Fibroblast of lung (primary cell): ENCODE measurements around the gene SLC43A3. TPM values are rescaled to one million over a fixed set of nuclear protein-coding genes. Genes with fewer than 3 reads are reported as not detected.

Experiments
- DNase-seq, 2 donors: peaks; one replicate each; pipeline versions ENCODE4 v3.0.0 to v3.0.0-alpha.2; 2010; ENCODE audit warnings: low read depth in 2 of 2
- H2AFZ ChIP-seq: 2 replicates; pipeline ENCODE4 v1.5.1; 2012; ENCODE audit warnings: low read length, control low read depth, inconsistent platforms
- H3K27ac ChIP-seq: 2 replicates; pipeline ENCODE4 v1.5.1; 2011; ENCODE audit warnings: low read length, control low read depth; ENCODE audit not compliant: insufficient read depth
- H3K27me3 ChIP-seq: 2 replicates; pipeline ENCODE4 v1.5.1; 2011; ENCODE audit warnings: mild to moderate bottlenecking, low read length; ENCODE audit not compliant: control insufficient read depth, insufficient read depth
- H3K36me3 ChIP-seq: 2 replicates; pipeline ENCODE4 v1.5.1; 2011; ENCODE audit warnings: low read length; ENCODE audit not compliant: control insufficient read depth, insufficient read depth
- H3K4me1 ChIP-seq: 2 replicates; pipeline ENCODE4 v1.5.1; 2011; ENCODE audit warnings: low read length; ENCODE audit not compliant: control insufficient read depth, insufficient read depth; ENCODE audit errors: extremely low read depth
- H3K4me2 ChIP-seq: 2 replicates; pipeline ENCODE4 v1.5.1; 2011; ENCODE audit warnings: low read length, control low read depth; ENCODE audit not compliant: insufficient read depth; ENCODE audit errors: extremely low read depth
- H3K4me3 ChIP-seq, 4 experiments: fragments of 200-600 bp in 1 of 4; sonication (generic) in 1 of 4; replicated peaks in 1 of 4; 2 replicates each; pipeline ENCODE4 v1.5.1; 2011 to 2016; ENCODE audit warnings: low read length in 4 of 4, low read depth in 3 of 4, mild to moderate bottlenecking in 3 of 4, control low read depth in 2 of 4, inconsistent platforms in 1 of 4, mixed read lengths in 1 of 4; ENCODE audit not compliant: insufficient read depth in 1 of 4; ENCODE audit errors: control extremely low read depth in 1 of 4
- H3K79me2 ChIP-seq: 2 replicates; pipeline ENCODE4 v1.5.1; 2012; ENCODE audit warnings: mild to moderate bottlenecking, low read length, inconsistent platforms; ENCODE audit not compliant: control insufficient read depth, insufficient read depth
- H3K9ac ChIP-seq: 2 replicates; pipeline ENCODE4 v1.5.1; 2011; ENCODE audit warnings: mild to moderate bottlenecking, low read length, control low read depth; ENCODE audit not compliant: insufficient read depth
- H3K9me3 ChIP-seq: 2 replicates; pipeline ENCODE4 v1.5.1; 2012; ENCODE audit warnings: low read depth, low read length; ENCODE audit not compliant: control insufficient read depth, insufficient read depth
- H4K20me1 ChIP-seq: 2 replicates; pipeline ENCODE4 v1.5.1; 2011; ENCODE audit warnings: low read length; ENCODE audit not compliant: control insufficient read depth, insufficient read depth; ENCODE audit errors: extremely low read depth
- CTCF ChIP-seq, 2 donors: IDR thresholded peaks in 1 of 2; conservative IDR thresholded peaks in 1 of 2; 1 replicate in 1 of 2; 2 replicates in 1 of 2; pipeline ENCODE4 v1.5.1; 2011 to 2012; ENCODE audit warnings: low read length in 2 of 2, control low read depth in 1 of 2, inconsistent platforms in 1 of 2, low read depth in 1 of 2, mild to moderate bottlenecking in 1 of 2
- EZH2 ChIP-seq: IDR thresholded peaks from 2 replicates; pipeline ENCODE4 v1.5.1; 2012; ENCODE audit warnings: low read length, control low read depth, mild to moderate bottlenecking; ENCODE audit errors: missing control alignments
- polyA plus RNA-seq, 2 donors: library from polyadenylated mRNA; depleted of rRNA in 1 of 2; stranded (reverse) in 1 of 2; unstranded in 1 of 2; fragments of >200 nt; gene quantifications; 2 replicates each; pipeline ENCODE4 v1.2.1, GENCODE V29; 2011 to 2012; ENCODE audit warnings: missing spikeins in 1 of 2
- total RNA-seq: library from RNA; depleted of rRNA; stranded (reverse); fragments of >200 nt; gene quantifications from 2 replicates; pipeline ENCODE4 v1.2.1, GENCODE V29; 2014

SLC43A3 gene
- total and polyA plus RNA-seq, 2 donors (not counting 1 experiment from before 2014, with no cell fraction given) = 34.8 to 41.5 TPM

- no peak for DNase-seq
- Histone ChIP-seq H3K4me1 (peaks cover 4% of the 10 kb centered on the region), H3K4me3 (no peak overlapping the region), H3K4me2 (no peak overlapping the region), H3K9ac (no peak overlapping the region), H3K79me2 (no peaks in the 10 kb centered on the region), H3K27ac (no peak overlapping the region), H3K27me3 (no peaks in the 10 kb centered on the region), H3K36me3 (peaks cover 15% of the 10 kb centered on the region), H4K20me1 (no peaks in the 10 kb centered on the region), H2AFZ (no peak overlapping the region), H3K9me3 (no peaks in the 10 kb centered on the region)
- no peak for TF ChIP-seq CTCF (conservative IDR thresholded peaks at IDR 0.05 in 1 of 2, IDR thresholded peaks at IDR 0.05 in 1 of 2; ENCODE audit: low read depth in 1 of 2, low read length in 2 of 2)
- no peak for TF ChIP-seq EZH2
These were observed 18.1 kb downstream of the SLC43A3 start for GRCh38 chr11:57408771-57409170.

- Histone ChIP-seq H3K4me2 (no peak overlapping the region), H3K9ac (no peak overlapping the region), H3K9me3 (no peaks in the 10 kb centered on the region), H3K4me3 (no peak overlapping the region), H4K20me1 (no peaks in the 10 kb centered on the region), H3K79me2 (no peaks in the 10 kb centered on the region), H2AFZ (no peak overlapping the region), H3K4me1 (peaks cover 4% of the 10 kb centered on the region), H3K27me3 (no peaks in the 10 kb centered on the region), H3K36me3 (peaks cover 14% of the 10 kb centered on the region), H3K27ac (no peak overlapping the region)
- DNase-seq = no peak
- no peak for TF ChIP-seq EZH2
- no peak for TF ChIP-seq CTCF (conservative IDR thresholded peaks at IDR 0.05 in 1 of 2, IDR thresholded peaks at IDR 0.05 in 1 of 2; ENCODE audit: low read depth in 1 of 2, low read length in 2 of 2)
These were observed 18.9 kb downstream of the SLC43A3 start for GRCh38 chr11:57407941-57408475.

GRCh38 chr11:57407010-57407920, 19.7 kb downstream of the SLC43A3 start:
- H3K9me3 ChIP-seq = no peaks in the 10 kb centered on the region
- no peak overlapping the region for H3K9ac ChIP-seq
- no peaks in the 10 kb centered on the region for H3K27me3 ChIP-seq
- no peak for DNase-seq
- H2AFZ ChIP-seq = no peak overlapping the region
- no peaks in the 10 kb centered on the region for H3K79me2 ChIP-seq
- peaks cover 14% of the 10 kb centered on the region for H3K36me3 ChIP-seq
- no peak overlapping the region for H3K4me2 ChIP-seq
- no peak overlapping the region for H3K27ac ChIP-seq
- TF ChIP-seq EZH2 (no peak), CTCF (conservative IDR thresholded peaks at IDR 0.05 in 1 of 2, IDR thresholded peaks at IDR 0.05 in 1 of 2; ENCODE audit: low read depth in 1 of 2, low read length in 2 of 2) (no peak)
- H3K4me1 ChIP-seq = peaks cover 4% of the 10 kb centered on the region
- H3K4me3 ChIP-seq = no peak overlapping the region
- no peaks in the 10 kb centered on the region for H4K20me1 ChIP-seq
